HL-60 (cell line): Measurements from ENCODE around the gene TRIP6.

Experiments
- CTCF ChIP-seq: IDR thresholded peaks from one replicate; pipeline ENCODE4 v1.5.1; 2011; ENCODE audit warnings: low read length, control low read depth, inconsistent platforms; ENCODE audit not compliant: insufficient read depth
- POLR2AphosphoS5 ChIP-seq: IDR thresholded peaks from 2 replicates; pipeline ENCODE4 v1.6.1; 2012; ENCODE audit warnings: low read depth
- REST ChIP-seq: IDR thresholded peaks from 2 replicates; pipeline ENCODE4 v1.6.1; 2012; ENCODE audit warnings: low read depth; ENCODE audit not compliant: insufficient replicate concordance

- no peak for TF ChIP-seq CTCF
- TF ChIP-seq POLR2AphosphoS5, result no peak
- TF ChIP-seq REST, result no peak
Observed at GRCh38 chr7:100832281-100832633, 34.9 kb upstream of the TRIP6 start.
